ENCODE measurements around the gene CMIP.

Gene CMIP

GRCh38 chr16:81655469-81656162, 211.0 kb downstream of the CMIP start:
- Mint-ChIP-seq H3K27ac (no peak overlapping the region), H3K9me3 (no peaks in the 10 kb centered on the region), H3K27me3 (no peaks in the 10 kb centered on the region), H3K36me3 (peaks cover 47% of the 10 kb centered on the region), H3K4me3 (no peak overlapping the region), H3K4me1 (no peaks in the 10 kb centered on the region)
- ATAC-seq: no peak

GRCh38 chr16:81657224-81657623, 212.6 kb downstream of the CMIP start:
- ATAC-seq: no peak
- Mint-ChIP-seq H3K9me3 (no peaks in the 10 kb centered on the region), H3K4me3 (no peak overlapping the region), H3K4me1 (no peaks in the 10 kb centered on the region), H3K36me3 (peaks cover 59% of the 10 kb centered on the region), H3K27me3 (no peaks in the 10 kb centered on the region), H3K27ac (no peak overlapping the region)

- H3K27me3 Mint-ChIP-seq: no peaks in the 10 kb centered on the region
- ATAC-seq: no peak
- no peaks in the 10 kb centered on the region for H3K4me1 Mint-ChIP-seq
- H3K36me3 Mint-ChIP-seq: peaks cover 63% of the 10 kb centered on the region
- no peak overlapping the region for H3K4me3 Mint-ChIP-seq
- no peak overlapping the region for H3K27ac Mint-ChIP-seq
- no peaks in the 10 kb centered on the region for H3K9me3 Mint-ChIP-seq
Observed at GRCh38 chr16:81657781-81658180, 213.2 kb downstream of the CMIP start.

- Mint-ChIP-seq H3K9me3 (no peaks in the 10 kb centered on the region), H3K27me3 (no peaks in the 10 kb centered on the region), H3K4me1 (no peaks in the 10 kb centered on the region), H3K27ac (no peak overlapping the region), H3K36me3 (peaks cover 63% of the 10 kb centered on the region), H3K4me3 (no peak overlapping the region)
- ATAC-seq: no peak
Observed at GRCh38 chr16:81658373-81658772, 213.8 kb downstream of the CMIP start.

- Mint-ChIP-seq H3K36me3 (peaks cover 72% of the 10 kb centered on the region), H3K27ac (no peak overlapping the region)
Observed at GRCh38 chr16:81659249-81659648, 214.6 kb downstream of the CMIP start.

GRCh38 chr16:81661082-81661481, 216.5 kb downstream of the CMIP start:
- ATAC-seq: no peak
- H3K36me3 Mint-ChIP-seq: peaks cover 76% of the 10 kb centered on the region
- H3K27me3 Mint-ChIP-seq: no peaks in the 10 kb centered on the region
- H3K4me3 Mint-ChIP-seq: no peak overlapping the region
- no peaks in the 10 kb centered on the region for H3K4me1 Mint-ChIP-seq
- H3K9me3 Mint-ChIP-seq: no peaks in the 10 kb centered on the region
- H3K27ac Mint-ChIP-seq: no peak overlapping the region

More at GRCh38 chr16:81659249-81659648, 214.6 kb downstream of the CMIP start:
- Mint-ChIP-seq H3K4me1 (no peaks in the 10 kb centered on the region), H3K9me3 (no peaks in the 10 kb centered on the region), H3K4me3 (no peak overlapping the region), H3K27me3 (no peaks in the 10 kb centered on the region)
- ATAC-seq: no peak

- Mint-ChIP-seq H3K4me1 (no peaks in the 10 kb centered on the region), H3K36me3 (peaks cover 66% of the 10 kb centered on the region), H3K27me3 (no peaks in the 10 kb centered on the region), H3K27ac (no peak overlapping the region), H3K4me3 (no peak overlapping the region), H3K9me3 (peaks cover 4% of the 10 kb centered on the region)
- ATAC-seq: no peak
Observed at GRCh38 chr16:81664153-81664552, 219.5 kb downstream of the CMIP start.

GRCh38 chr16:81665588-81665987, 221.0 kb downstream of the CMIP start:
- Mint-ChIP-seq H3K27me3 (no peaks in the 10 kb centered on the region), H3K36me3 (peaks cover 73% of the 10 kb centered on the region), H3K27ac (no peak overlapping the region), H3K9me3 (peaks cover 4% of the 10 kb centered on the region), H3K4me1 (peaks cover 7% of the 10 kb centered on the region), H3K4me3 (no peak overlapping the region)
- no peak for ATAC-seq

- H3K4me3 Mint-ChIP-seq: no peak overlapping the region
- H3K27me3 Mint-ChIP-seq: no peaks in the 10 kb centered on the region
- ATAC-seq: no peak
- H3K27ac Mint-ChIP-seq: no peak overlapping the region
- H3K36me3 Mint-ChIP-seq: peaks cover 74% of the 10 kb centered on the region
- H3K9me3 Mint-ChIP-seq: peaks cover 4% of the 10 kb centered on the region
- H3K4me1 Mint-ChIP-seq: peaks cover 7% of the 10 kb centered on the region
Observed at GRCh38 chr16:81666113-81666512, 221.5 kb downstream of the CMIP start.

GRCh38 chr16:81668243-81669097, 223.9 kb downstream of the CMIP start:
- ATAC-seq: no peak
- H3K36me3 Mint-ChIP-seq: peaks cover 63% of the 10 kb centered on the region
- H3K4me3 Mint-ChIP-seq: no peak overlapping the region
- H3K9me3 Mint-ChIP-seq: peaks cover 4% of the 10 kb centered on the region
- H3K27me3 Mint-ChIP-seq: no peaks in the 10 kb centered on the region
- H3K4me1 Mint-ChIP-seq: peaks cover 7% of the 10 kb centered on the region
- H3K27ac Mint-ChIP-seq: peak overlapping the region; percentile 7

- no peaks in the 10 kb centered on the region for H3K27me3 Mint-ChIP-seq
- H3K27ac Mint-ChIP-seq: peak overlapping the region; percentile 37
Observed at GRCh38 chr16:81669473-81670350, 225.1 kb downstream of the CMIP start.

GRCh38 chr16:81671738-81672597, 227.4 kb downstream of the CMIP start:
- no peaks in the 10 kb centered on the region for H3K27me3 Mint-ChIP-seq
- H3K9me3 Mint-ChIP-seq: peaks cover 4% of the 10 kb centered on the region
- no peak overlapping the region for H3K27ac Mint-ChIP-seq
- no peak for ATAC-seq
- no peak overlapping the region for H3K4me3 Mint-ChIP-seq
- peaks cover 7% of the 10 kb centered on the region for H3K4me1 Mint-ChIP-seq
- peaks cover 60% of the 10 kb centered on the region for H3K36me3 Mint-ChIP-seq

More at GRCh38 chr16:81669473-81670350, 225.1 kb downstream of the CMIP start:
- Mint-ChIP-seq H3K9me3 (peaks cover 4% of the 10 kb centered on the region), H3K4me1 (peaks cover 7% of the 10 kb centered on the region), H3K36me3 (peaks cover 58% of the 10 kb centered on the region), H3K4me3 (no peak overlapping the region)
- no peak for ATAC-seq

GRCh38 chr16:81673432-81673831, 228.8 kb downstream of the CMIP start:
- H3K27ac Mint-ChIP-seq: no peak overlapping the region
- H3K36me3 Mint-ChIP-seq: peaks cover 70% of the 10 kb centered on the region
- peaks cover 4% of the 10 kb centered on the region for H3K9me3 Mint-ChIP-seq
- no peaks in the 10 kb centered on the region for H3K27me3 Mint-ChIP-seq
- no peak overlapping the region for H3K4me3 Mint-ChIP-seq
- no peak for ATAC-seq
- H3K4me1 Mint-ChIP-seq: peaks cover 7% of the 10 kb centered on the region

- H3K4me3 Mint-ChIP-seq: no peak overlapping the region
- H3K36me3 Mint-ChIP-seq: peaks cover 69% of the 10 kb centered on the region
- H3K27ac Mint-ChIP-seq: no peak overlapping the region
- H3K27me3 Mint-ChIP-seq: no peaks in the 10 kb centered on the region
- H3K9me3 Mint-ChIP-seq: no peaks in the 10 kb centered on the region
- no peaks in the 10 kb centered on the region for H3K4me1 Mint-ChIP-seq
- no peak for ATAC-seq
Observed at GRCh38 chr16:81675662-81676061, 231.1 kb downstream of the CMIP start.
